NCI-H1417 treated with DMSO at 0.1 percent for 48 hours (cell line): ENCODE results near the gene KLHL20.

ENCODE experiments used
- DNase-seq: peaks from one replicate; lab custom pipeline; 2025; lab: John Stamatoyannopoulos, UW

The KLHL20 gene

GRCh38 chr1:173832748-173833147, 118.0 kb downstream of the KLHL20 start:
- no peak for DNase-seq
